H1 (cell line): ENCODE data around the gene ERICH6. TPM values are rescaled to one million over a fixed set of nuclear protein-coding genes. Genes with fewer than 3 reads are reported as not detected.

Source experiments
- BRCA1 ChIP-seq: IDR thresholded peaks from 2 replicates; pipeline ENCODE4 v1.6.1; 2012; ENCODE audit warnings: low read depth, low read length, improper control_type of control experiment
- CHD7 ChIP-seq: fragments of 300-600 bp; sonication (generic); IDR thresholded peaks from 2 replicates; pipeline ENCODE4 v1.7.1; 2012; ENCODE audit warnings: low read length, moderate library complexity, mild to moderate bottlenecking, inconsistent platforms; ENCODE audit not compliant: insufficient replicate concordance
- CREB1 ChIP-seq: IDR thresholded peaks from 2 replicates; pipeline ENCODE4 v1.6.1; 2012; ENCODE audit warnings: inconsistent platforms
- E2F6 ChIP-seq: IDR thresholded peaks from 2 replicates; pipeline ENCODE4 v1.6.1; 2012; ENCODE audit warnings: inconsistent platforms
- HDAC2 ChIP-seq, 2 experiments: fragments of 300-600 bp in 1 of 2; sonication (generic) in 1 of 2; IDR thresholded peaks; 2 replicates each; pipeline ENCODE4 v1.6.1; 2011 to 2012; ENCODE audit warnings: low read depth in 2 of 2, low read length in 2 of 2, mild to moderate bottlenecking in 2 of 2, moderate library complexity in 2 of 2, borderline replicate concordance in 1 of 2, inconsistent platforms in 1 of 2
- MAX ChIP-seq: IDR thresholded peaks from 2 replicates; pipeline ENCODE4 v1.6.1; 2012; ENCODE audit warnings: inconsistent platforms
- RNF2 ChIP-seq: fragments of 200-900, 300-1000 bp; sonication (generic); IDR thresholded peaks from 2 replicates; pipeline ENCODE4 v1.7.1; 2016; ENCODE audit warnings: borderline replicate concordance, low read depth, mild to moderate bottlenecking, antibody characterized with exemption, low read length; ENCODE audit not compliant: poor library complexity, severe bottlenecking; ENCODE audit errors: missing control alignments
- SIX5 ChIP-seq: IDR thresholded peaks from 2 replicates; pipeline ENCODE4 v1.6.1; 2011; ENCODE audit warnings: mild to moderate bottlenecking, low read depth, low read length
- USF2 ChIP-seq: IDR thresholded peaks from 2 replicates; pipeline ENCODE4 v1.6.1; 2011; ENCODE audit warnings: low read length, improper control_type of control experiment
- polyA plus RNA-seq, 7 experiments: library from polyadenylated mRNA; depleted of rRNA in 3 of 7; stranded (reverse) in 5 of 7; unstranded in 2 of 7; fragments of >200 nt in 5 of 7; fragments of 200-250 nt in 2 of 7; gene quantifications; 1 replicate in 5 of 7; 2 replicates in 1 of 7; 4 replicates in 1 of 7; pipeline versions ENCODE4 v1.2.1 to v1.2.3, GENCODE V29; 2011 to 2013; ENCODE audit warnings: missing spikeins in 2 of 7, mixed read lengths in 2 of 7
- total RNA-seq: library from RNA; stranded (reverse); fragmentation: NEBNext Ultra II Directional; extraction: Animal tissue kit (Norgen Biotek cat#: 25700); gene quantifications from 2 replicates; pipeline ENCODE4 v1.2.1, GENCODE V29; 2021

Gene ERICH6
- total and polyA plus RNA-seq, 2 of the 8 experiments (the other 6 are each of a cell fraction or from before 2014, with no cell fraction given): not detected

- TF ChIP-seq CHD7 (no peak), CREB1 (no peak), SIX5 (no peak), E2F6 (no peak), MAX (no peak), RNF2 (no peak), USF2 (no peak), BRCA1 (no peak), HDAC2 (IDR thresholded peaks at IDR 0.05; ENCODE audit: borderline replicate concordance in 1 of 2, low read depth in 2 of 2, low read length in 2 of 2) (no peak)
Measured at GRCh38 chr3:150640256-150640655, 63.5 kb downstream of the ERICH6 start (continued).
